DOHH2 (cell line): Measurements from ENCODE around the gene IFNG-AS1.

ENCODE experiments used
- EZH2phosphoT487 ChIP-seq: fragments of 200-600 bp; sonication (generic); IDR thresholded peaks from 2 replicates; pipeline ENCODE4 v1.6.1; 2017; ENCODE audit warnings: borderline replicate concordance, mild to moderate bottlenecking, antibody characterized with exemption, low read length, moderate library complexity, mixed read lengths
- TF ChIP-seq, protein P1 (sequence below): fragments of 200-600 bp; sonication (generic); IDR thresholded peaks from one replicate; pipeline ENCODE4 v1.5.1; 2014; ENCODE audit warnings: antibody characterized with exemption, mild to moderate bottlenecking, low read depth, low read length; ENCODE audit not compliant: poor library complexity, severe bottlenecking

DNA sequence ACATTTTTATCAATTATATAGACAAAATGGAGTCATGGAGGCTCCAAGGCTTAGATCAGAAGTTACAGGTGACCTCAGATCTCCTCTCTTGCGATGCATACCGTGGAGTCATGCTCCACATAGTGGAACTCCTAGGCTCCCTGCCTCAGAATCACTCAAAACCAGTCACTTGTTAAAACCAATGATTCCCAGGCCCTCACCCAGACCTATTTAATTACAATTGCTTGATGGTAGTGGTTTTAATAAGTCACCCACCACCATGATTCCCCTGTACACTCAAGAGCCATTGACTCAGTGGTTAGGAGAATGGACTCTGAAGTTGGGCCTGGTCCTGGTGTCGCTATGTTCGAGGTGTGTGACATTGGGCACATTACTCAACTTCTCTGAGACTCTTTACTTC is 26.9 kb downstream of the IFNG-AS1 start:
- TF ChIP-seq, protein P1, sequence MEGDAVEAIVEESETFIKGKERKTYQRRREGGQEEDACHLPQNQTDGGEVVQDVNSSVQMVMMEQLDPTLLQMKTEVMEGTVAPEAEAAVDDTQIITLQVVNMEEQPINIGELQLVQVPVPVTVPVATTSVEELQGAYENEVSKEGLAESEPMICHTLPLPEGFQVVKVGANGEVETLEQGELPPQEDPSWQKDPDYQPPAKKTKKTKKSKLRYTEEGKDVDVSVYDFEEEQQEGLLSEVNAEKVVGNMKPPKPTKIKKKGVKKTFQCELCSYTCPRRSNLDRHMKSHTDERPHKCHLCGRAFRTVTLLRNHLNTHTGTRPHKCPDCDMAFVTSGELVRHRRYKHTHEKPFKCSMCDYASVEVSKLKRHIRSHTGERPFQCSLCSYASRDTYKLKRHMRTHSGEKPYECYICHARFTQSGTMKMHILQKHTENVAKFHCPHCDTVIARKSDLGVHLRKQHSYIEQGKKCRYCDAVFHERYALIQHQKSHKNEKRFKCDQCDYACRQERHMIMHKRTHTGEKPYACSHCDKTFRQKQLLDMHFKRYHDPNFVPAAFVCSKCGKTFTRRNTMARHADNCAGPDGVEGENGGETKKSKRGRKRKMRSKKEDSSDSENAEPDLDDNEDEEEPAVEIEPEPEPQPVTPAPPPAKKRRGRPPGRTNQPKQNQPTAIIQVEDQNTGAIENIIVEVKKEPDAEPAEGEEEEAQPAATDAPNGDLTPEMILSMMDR: no peak
- no peak for TF ChIP-seq EZH2phosphoT487
